ENCODE data around the gene HMGCLL1.

The HMGCLL1 gene

DNA sequence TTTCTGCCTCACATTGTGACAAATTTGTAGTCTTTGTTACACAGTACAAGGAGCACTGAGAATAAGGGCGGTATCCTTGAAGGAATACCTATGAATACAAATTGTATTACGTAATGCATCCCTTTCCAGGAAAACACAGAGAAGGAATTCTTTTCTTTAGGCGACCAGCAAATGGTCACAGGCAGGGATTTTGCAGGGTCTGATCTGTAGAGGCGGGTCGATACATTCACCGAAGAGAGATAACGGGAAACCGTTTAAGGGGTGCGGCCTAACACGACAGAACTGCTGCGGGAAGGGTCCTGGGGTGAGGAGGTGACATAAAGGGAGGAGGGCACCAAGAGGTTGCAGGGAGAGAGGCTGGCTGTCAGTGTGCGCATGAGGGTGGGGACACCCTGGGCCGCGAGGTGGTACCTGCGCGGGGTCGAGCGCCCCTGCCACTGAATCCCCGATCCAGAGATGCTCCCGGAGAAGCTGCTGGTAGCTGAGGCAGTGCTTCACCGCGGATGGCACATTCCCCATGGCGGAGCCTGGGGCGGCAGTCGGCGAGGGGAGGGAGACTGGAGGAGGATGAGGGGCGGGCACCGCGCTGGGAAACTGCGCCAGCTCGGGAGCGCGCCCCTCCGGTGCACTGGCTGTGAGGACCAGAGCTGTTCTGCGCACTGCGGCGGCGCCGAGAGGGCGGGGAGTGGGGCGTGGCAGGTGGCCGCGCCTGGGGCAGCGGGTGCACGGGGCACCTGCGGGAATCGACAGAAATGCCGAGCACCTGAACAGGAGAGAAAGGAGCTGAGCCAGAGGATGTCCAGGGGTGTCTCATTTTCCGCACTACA lies at the start of gene HMGCLL1:
Gene HMGCLL1 (minus strand): TSS at position 656 of the 827 bp plus-strand sequence. CDS start 137 bp downstream, at position 519.
- no peak for DNase-seq (ENCODE audit: low read depth)

DNA sequence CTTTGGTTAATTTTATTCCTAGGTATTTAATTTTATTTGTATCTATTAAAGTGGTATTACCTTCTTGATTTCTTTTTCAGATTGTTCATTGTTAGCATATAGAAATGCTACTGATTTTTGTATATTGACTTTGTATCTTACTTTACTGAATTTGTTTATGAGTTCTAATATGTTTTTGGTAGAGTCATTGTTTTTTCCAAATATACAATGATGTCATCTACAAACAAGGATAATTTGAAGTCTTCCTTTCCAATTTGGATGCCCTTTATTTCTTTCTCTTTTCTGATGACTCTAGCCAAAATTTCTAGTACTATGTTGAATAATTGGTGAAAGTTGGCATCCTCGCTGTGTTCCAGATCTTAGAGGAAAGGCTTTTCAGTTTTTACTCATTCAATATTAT lies 43.0 kb upstream of the HMGCLL1 start:
- no peak for DNase-seq (ENCODE audit: low read depth)

DNA sequence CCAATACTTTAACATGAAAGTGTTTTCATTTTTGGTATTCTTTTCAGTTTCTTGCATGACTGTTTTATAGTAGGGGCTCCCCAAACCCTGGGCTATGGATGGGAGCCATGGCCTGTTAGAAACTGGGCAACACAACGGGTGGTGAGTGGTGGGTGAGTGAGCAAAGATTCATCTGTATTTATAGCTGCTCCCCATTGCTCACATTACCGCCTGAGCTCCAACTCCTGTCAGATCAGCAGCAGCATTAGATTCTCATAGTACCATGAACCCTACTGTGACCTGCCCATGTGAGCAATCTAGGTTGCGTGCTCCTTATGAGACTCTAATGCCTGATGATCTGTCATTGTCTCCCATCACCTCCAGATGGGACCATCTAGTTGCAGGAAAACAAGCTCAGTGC lies 42.3 kb upstream of the HMGCLL1 start:
- no peak for DNase-seq (ENCODE audit: low read depth)

DNA sequence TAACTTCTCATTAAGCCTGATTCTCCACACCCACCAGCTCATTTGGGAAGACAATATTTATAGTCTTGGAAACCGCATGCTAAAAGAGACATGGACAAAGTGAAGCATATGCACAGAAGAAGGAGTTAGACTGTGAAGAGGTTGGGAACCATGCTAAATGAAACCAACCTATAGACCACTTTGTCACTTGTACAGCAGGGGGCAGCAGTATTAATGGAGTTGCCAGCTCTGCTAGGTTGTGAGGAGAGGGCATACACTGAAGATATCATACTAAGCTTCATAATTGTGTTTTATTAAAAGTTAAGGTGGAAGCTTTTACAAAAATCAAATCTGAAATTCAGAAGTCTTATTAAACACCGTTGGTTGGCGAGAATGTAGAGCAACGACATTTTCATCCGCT lies 38.3 kb upstream of the HMGCLL1 start:
- DNase-seq (ENCODE audit: low read depth) = no peak

DNA sequence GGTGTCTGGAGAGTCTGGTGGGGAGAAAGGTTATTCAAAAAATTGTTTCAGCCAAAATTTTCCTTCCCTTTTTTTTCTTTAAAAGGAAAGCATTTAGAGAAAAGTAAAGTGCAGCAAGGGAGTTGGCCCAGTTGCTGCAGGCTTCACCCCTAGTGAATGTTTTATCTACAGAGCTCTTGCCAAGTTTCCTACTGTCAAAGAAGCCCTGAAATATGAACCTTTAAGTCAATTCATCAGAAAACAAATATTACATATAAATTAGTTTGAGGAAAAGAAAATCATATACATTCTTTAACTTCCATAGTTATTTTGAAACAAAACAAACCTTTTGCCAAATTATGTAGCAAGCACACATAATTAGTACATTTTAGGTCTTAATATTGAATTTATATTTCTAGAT lies 25.0 kb upstream of the HMGCLL1 start:
- no peak for DNase-seq (ENCODE audit: low read depth)

DNA sequence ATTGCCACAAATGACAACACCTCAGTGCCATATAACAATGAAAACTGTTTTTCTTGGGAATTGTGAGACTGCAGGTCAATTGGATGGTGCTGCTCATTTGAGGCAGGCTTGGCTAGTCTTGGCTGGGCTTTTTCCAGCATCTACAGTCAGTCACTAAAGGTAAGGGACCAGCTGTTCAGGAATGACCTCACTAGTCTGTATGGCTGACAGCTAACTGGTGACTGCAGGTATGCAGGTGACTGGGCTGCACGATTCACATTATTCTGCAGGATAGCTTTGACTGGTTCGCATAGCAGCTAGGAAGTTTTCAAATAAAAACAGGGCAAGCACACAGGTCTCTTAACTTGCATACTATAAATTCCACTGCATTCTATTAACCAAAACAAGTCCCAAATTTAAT lies 22.1 kb upstream of the HMGCLL1 start:
- DNase-seq (ENCODE audit: low read depth) = no peak

DNA sequence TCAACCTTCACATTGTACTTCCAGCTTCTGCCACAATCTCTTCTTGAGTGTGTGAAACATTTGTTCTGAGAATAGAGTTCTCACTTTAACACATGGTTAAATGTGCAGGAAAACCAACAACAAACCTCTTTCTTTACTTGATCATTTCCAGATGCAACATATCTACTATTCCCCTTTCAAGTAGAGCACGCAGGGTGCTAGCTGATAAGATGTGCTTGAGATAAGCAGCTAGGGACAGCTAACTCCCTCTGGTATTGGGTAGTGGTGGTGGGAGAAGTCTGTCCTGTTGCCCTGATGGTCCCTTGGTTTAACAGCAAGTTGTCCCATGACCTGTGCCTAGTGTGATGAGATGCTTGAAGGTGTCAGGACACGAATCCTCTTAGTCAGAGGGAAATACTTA lies 15.4 kb upstream of the HMGCLL1 start:
- no peak for DNase-seq (ENCODE audit: low read depth)

DNA sequence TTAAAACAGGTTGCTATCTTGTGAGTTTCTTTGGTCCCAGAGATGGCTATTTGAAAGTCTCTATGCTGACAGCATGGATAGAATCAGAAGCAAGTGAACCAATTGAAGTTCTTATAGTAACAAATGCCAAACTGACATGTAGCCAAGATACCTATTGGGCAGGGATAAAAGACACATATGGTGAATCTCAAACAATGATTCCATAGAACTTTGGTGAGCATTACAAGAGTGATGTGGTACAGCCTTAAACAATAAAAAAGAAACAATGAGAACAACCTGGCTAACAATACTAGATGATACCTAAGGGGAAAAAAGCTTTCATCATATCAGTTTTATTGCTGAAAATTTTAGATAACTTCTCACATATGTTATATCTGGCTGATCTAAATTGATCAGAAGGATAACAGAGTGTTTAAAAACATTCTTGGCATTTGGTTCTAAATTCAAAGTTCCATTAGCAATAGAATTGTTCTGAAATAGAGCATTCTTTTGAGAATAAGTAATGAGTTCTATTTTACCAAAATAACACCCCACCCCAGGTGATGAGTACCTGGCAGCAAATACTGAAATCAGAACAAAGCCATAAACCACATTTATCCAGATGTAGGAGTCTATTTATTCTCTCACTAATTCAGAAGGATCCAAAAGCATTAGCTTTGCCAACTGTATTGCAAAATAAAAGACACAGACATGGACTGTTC lies 5.8 kb upstream of the HMGCLL1 start:
- DNase-seq (ENCODE audit: low read depth) = no peak

DNA sequence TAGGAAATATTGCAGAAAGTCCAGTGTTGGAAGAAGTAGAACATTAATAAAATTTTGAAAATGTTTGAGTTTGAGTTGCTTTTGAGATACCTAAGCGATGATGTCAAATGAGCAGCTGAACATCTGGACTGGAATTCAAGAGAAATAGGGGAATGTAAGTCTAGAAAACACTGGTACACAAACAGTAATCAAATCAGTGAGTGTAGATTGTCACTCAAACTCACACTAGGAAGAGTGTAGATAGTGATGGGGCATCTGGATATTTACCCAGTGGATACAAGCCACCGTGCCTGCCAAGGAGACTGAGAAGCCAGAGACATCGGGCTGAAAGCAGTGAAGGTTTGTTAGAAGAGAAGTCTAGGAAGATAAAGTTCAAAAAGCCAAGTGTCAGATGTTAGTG lies 2.2 kb downstream of the HMGCLL1 start:
- DNase-seq (ENCODE audit: low read depth) = no peak

DNA sequence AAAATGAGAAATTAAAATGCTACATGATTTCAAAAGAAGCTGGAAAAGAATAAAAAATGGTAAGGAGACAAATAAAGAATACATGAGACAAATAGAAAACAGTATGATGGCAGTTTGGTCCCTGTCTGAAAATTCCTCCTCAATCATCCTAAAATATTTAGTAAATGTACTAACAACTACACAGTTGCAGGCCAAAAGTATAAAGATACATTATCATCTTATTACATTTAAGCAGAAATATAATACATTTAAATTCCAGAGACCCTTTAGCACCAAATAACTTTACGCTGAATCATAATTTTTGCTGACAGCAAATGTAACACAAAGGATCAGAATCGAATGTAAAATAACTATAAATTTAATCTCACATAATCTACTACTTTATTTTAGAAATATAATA lies 4.4 kb downstream of the HMGCLL1 start:
- no peak for DNase-seq (ENCODE audit: low read depth)

DNA sequence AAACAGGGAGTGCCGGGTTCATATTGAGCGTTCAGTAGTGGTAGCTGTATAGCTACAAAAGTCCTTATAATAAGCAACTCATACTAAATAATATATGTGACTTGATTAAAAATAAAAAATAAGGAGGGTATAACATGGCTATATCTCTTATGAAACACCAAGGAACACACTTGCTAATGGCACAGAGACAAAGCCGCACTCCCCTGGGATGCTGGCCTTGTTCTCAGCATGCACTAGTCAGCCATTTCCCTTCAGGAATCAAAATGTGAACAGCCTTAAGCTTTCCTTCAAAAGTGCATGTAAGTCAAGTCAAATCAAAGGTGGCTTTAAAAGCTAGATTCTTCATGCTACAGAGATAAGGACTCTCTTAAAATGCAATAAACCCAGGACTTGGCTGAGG lies 9.4 kb downstream of the HMGCLL1 start:
- no peak for DNase-seq (ENCODE audit: low read depth)

DNA sequence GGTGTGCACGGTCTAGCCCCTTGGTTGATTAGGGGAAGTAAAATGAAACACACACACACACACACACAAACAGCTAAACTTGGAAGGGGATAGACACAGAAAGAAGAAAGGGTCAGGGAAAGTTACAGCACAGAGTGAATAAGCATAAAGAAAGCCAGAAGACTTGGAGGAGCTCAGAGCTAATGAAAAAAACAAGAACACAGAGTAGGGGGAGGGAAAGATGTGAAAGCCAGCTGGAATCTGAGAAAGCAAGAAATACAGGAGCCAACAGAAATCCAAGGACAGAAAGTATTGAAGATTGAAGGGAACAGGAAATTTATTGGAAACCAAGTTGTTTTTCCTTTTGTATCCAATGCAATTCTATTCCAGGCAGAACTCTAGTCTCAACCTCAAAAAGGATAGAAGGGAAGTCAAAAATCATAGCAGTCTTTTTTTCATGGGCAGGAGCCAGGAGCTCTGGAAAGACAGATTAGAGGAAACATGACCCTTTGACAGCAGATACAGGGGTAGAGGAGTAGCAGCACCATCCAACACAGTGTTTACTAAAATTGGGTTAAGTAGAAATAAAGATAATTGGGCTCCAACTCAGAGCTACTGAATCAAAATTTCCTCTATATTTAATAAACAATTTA lies 10.1 kb downstream of the HMGCLL1 start:
- no peak for DNase-seq (ENCODE audit: low read depth)

DNA sequence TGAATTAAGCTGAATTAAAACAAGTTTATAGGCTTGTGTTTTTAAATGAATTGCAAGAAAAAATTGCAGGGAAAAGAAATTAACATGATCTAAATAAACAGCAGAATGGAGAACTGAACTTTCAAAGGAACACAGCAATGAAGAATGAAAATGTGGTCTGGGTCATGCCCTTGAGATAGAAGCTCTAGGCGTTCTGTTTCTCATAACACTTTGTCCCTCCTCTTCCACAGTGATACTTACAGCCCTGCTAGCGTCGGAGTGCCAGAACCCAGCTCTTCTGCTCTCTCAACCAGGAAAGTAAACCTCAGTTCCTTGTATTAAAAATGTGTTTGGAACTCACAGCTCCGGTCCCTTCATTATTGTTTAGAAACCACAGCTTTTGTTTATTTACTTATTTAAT lies 11.4 kb downstream of the HMGCLL1 start:
- DNase-seq (ENCODE audit: low read depth) = no peak

DNA sequence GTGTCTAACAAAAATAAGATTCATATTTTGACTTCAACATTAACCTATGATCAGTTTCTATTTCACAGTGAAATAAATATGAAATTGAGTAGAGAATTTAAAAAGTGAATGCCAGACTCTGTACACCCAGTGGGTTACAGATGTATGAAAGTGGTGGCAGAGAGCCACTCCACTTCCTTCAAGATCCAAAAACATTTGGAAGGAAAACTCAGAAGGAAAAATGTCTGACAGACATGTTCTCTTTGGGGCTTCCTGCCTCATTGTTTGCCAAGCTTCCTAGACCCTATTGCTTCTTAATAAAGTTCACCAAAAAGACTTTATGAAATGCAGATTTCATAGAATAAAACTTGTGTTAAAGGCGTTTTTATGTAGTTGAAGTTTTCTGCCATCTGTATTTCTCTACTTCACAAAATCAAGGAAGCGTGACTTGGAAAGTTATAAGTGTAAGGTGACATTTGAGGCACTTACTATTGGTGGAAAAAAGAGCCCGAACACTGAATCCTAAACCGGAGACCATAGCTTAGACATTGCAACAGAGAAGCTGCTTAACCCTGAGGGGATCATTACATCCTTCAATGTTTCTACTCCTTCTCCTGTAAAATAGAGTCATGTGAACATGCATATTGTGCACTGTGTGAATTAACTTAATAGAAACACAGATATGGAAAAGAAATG lies 12.8 kb downstream of the HMGCLL1 start:
- no peak for DNase-seq (ENCODE audit: low read depth)

DNA sequence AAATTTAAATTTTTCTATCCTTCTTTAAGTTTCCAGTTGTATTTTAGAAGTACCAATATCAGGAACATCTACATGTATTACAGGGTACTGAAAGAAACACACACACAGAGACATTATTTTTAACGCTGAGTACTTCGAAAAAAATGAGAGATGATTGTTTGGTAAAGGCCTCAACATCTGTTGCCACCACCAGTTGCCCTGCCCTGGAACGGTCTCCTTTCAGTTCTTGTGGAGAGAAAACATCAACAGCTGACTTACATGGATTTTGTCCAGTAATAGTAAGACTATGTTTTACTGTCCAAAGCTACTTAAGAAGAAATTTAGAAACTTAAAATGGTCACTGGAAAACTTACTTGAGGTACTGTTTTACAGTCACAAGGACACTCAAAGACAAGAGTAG lies 16.7 kb downstream of the HMGCLL1 start:
- no peak for DNase-seq (ENCODE audit: low read depth)

DNA sequence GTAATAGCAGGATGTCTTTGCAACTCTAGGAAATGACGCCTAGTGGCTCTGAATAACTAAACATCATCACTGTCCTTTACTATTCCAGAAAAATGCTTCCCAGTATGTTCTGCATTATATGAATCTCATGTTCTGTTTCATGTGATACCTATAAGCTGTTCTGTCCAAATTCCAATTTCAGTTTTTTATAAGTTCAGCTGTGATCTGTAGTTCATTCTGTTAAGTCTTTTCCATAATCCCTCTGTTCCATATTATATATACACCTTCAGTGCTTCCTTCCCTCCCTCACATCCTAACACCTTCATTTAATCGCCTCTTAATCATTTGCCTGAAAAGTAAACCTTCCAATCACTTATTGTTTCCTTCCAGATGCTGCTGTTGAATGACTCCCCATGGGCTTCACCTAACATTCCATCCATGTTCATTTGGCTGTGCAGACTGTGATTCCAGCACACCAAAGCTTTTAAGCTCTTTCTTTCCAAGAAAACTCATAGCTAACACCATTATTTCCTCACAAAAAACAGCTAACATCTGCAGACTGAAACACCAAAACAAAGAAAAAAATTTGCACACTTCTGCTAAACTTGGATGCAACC lies 18.6 kb downstream of the HMGCLL1 start:
- DNase-seq (ENCODE audit: low read depth) = no peak

DNA sequence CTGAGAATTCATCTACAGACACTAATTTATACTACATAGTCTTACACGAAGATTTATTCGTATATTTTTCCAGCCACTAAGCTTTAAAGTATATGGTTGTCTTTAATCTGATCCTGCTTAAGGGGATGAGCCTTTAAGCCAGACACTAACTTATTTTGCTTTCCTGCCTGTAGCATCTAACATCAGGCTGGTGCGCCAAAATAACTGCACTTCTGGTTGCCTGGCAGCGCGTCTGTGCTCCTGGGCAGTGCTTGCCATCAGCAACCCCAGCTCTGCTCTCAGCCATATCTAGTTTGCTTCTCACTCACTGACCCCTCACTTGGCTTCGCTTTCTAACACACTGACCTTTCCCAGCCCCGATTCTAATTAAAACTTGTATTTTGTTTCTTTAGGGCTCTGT lies 21.8 kb downstream of the HMGCLL1 start:
- no peak for DNase-seq (ENCODE audit: low read depth)

DNA sequence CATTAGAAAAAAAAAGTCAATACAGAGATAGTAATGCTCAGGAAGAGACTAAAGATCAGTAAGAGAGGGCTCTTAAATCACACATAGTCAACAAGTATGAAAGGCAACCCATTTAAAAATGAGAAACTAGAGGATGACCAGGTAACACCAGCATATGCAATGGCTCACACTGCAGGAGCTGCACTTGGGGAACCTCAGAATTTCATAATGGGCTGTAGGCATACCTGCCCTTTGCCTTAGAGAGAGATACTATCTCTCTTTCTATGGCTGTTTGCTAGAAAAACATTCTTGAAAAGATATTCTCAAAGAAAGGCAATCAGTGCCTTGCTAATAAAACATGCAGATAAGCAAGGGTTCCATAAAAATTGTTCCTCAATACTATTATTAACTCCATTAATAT lies 33.2 kb downstream of the HMGCLL1 start:
- DNase-seq (ENCODE audit: low read depth) = no peak

DNA sequence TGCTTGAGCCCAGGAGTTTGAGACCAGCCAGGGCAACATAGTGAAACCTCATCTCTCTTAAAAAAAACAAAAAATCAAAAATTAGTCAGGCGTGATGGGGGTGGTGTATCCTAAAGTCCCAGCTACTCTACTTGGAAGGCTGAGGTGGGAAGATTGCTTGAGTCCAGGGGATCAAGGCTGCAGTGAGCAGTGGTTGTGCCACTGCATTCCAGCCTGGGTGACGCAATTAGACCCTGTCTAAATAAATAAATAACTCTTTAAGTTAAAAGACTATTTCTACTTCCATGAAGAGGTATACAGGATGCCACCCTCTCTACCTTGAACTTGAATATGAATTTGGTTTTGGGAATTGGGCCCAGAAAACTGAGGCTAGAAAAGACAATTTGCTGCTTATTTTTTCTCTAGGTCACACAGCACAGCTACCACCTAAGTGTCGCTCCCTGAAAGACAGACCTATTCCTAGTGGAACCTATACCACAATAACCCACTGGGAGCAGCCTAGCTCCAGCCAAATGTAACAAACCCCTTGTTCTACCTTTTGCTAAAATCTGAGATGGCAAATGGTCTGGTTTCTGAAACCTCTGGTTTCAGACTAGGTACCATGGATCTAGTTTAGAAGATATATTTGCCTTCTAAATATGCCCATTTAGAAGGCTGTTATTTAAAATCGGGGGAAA lies 35.2 kb downstream of the HMGCLL1 start:
- DNase-seq (ENCODE audit: low read depth) = no peak

DNA sequence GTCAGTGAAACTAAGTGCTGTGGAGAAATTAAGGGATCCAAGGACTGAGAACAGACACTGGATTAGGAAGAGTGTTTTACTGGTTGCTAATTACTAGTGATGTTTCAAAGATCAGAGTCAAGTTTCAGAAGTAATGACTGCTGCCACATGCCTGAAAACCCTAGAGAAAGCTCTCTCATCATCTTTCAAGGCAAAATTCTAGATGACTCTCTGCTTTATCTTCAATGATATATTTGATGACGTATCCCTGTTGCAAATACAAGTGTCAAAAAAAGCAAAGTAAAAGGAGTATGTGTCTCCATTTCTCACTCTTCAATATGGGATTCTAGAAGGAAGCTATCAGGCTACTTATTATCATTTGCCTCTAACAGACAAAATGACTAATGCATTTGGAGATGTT lies 38.0 kb downstream of the HMGCLL1 start:
- DNase-seq (ENCODE audit: low read depth) = no peak

DNA sequence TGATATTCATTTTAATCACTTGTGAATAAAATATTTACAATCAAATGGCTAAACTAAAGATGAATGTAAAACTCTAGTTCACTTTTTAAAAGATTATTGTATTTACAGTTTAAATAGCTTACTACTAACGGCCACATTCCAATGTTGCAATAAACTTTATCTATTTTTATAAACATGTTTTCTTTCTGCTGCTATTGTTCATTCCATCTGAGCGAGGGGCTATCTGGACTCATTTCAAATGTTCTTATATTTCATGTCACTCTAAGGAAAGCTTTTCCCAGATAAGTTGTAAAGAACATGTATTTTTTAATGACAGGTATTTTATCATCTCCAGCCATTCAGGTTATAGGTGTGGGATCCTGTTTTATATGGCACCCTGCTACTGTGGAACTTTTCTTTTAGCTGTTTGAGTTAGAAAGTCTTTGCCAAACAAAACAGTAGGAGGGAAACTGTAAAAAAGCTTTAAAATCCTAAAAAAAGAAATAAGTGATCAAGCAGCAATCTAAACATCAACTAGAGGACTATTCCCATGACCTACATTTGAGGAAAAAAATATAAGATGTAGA lies 42.5 kb downstream of the HMGCLL1 start:
- no peak for DNase-seq (ENCODE audit: low read depth)
